Measurements from ENCODE around the gene HOXB1. TPM values are rescaled to one million over a fixed set of nuclear protein-coding genes. Genes with fewer than 3 reads are reported as not detected.
"Not testable (repeated sequence)": the region's sequence is repeated elsewhere in the genome, so short reads cannot be mapped to it uniquely, and the experiment has no call there.

Gene HOXB1
- total and polyA plus RNA-seq, 10 donors, result 0.06 TPM; not detected in 9

DNA sequence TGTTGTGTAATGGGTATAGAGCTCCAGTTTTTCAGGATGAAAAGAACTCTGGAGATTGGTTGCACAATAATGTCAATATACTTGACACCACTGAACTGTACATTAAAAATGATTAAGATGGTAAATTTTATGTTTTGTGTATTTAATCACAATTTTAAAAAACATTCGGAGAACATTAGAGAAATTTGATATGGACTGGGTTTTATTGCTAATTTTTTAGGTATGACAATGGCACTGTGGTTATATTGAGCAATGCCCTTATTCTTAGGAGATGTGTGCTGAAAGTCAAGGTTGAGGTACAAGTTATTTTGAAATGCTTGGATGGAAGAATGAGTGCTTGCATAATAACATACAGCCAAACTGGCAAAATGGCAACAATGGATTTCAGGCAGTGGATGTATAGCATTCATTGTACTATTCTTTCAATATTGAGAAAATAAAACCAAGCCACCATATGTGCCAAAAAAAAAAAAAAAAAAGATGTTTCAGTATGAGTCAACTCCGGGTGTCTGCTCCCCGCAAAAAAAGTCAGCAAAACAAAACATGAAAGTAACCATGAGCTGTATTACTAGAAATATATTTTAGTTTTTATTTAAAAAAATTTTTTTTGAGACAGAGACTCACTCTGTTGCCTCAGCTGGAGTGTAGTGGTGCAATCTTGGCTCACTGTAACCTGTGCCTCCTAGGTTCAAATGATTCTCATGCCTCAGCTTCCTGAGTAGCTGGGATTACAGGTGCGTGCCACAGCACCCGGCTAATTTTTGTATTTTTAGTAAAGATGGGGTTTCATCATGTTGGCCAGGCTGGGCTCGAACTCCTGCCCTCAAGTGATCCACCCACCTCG is 19.8 kb downstream of the HOXB1 start:
- 67 to 85% (median 73%) methylated on average over 7 of the region's 7 CpGs for WGBS, 5 donors
- intact Hi-C loops (cut with DNase I; ENCODE audit: low total_unique reads), result no loop called here
- H3K9me3 ChIP-seq, result no peaks in the 10 kb centered on the region

DNA sequence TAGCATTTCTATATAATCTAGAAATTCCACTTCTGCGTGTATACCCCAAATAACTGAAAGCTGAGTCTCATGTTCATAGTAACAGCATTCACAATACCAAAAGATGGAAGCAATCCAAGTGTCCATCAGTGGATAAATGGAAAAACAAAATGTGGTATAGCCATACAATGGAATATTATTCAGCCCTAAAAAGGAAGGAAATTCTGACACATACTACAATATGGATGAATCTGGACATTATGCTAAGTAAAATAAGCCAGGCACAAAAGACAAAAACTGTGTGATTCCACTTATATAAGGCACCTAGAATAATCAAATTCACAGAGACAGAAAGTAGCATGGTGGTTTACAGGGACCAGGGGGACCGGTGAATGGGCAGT is 20.4 kb downstream of the HOXB1 start:
- Histone ChIP-seq H3K9me3 (no peaks in the 10 kb centered on the region), H3K27ac (no peak overlapping the region), H3K4me3 (no peak overlapping the region), H3K36me3 (no peaks in the 10 kb centered on the region), H3K27me3 (replicated peaks in 1 of 7) (peaks cover 0 to 54% (median 0%) of the 10 kb centered on the region in 7 donors), H3K4me1 (peaks cover 0 to 19% (median 5%) of the 10 kb centered on the region in 6 donors)
- DNase-seq, result no peak
- TF ChIP-seq, protein P1, sequence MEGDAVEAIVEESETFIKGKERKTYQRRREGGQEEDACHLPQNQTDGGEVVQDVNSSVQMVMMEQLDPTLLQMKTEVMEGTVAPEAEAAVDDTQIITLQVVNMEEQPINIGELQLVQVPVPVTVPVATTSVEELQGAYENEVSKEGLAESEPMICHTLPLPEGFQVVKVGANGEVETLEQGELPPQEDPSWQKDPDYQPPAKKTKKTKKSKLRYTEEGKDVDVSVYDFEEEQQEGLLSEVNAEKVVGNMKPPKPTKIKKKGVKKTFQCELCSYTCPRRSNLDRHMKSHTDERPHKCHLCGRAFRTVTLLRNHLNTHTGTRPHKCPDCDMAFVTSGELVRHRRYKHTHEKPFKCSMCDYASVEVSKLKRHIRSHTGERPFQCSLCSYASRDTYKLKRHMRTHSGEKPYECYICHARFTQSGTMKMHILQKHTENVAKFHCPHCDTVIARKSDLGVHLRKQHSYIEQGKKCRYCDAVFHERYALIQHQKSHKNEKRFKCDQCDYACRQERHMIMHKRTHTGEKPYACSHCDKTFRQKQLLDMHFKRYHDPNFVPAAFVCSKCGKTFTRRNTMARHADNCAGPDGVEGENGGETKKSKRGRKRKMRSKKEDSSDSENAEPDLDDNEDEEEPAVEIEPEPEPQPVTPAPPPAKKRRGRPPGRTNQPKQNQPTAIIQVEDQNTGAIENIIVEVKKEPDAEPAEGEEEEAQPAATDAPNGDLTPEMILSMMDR (IDR thresholded peaks at IDR 0.05 in 8 of 11, conservative IDR thresholded peaks at IDR 0.05 in 3 of 11), result no peak
- no peak for TF ChIP-seq POLR2AphosphoS5 (IDR thresholded peaks at IDR 0.05)
- TF ChIP-seq POLR2A (IDR thresholded peaks at IDR 0.05), result no peak
- WGBS, 5 donors, result 74 to 95% (median 88%) methylated on average over 2 of the region's 2 CpGs
- intact Hi-C loops (cut with DNase I; ENCODE audit: low total_unique reads), result no loop called here

More for the DNA sequence above, 19.8 kb downstream of the HOXB1 start:
- TF ChIP-seq, protein P1 (IDR thresholded peaks at IDR 0.05 in 8 of 11, conservative IDR thresholded peaks at IDR 0.05 in 3 of 11), result no peak
- TF ChIP-seq POLR2AphosphoS5 (IDR thresholded peaks at IDR 0.05), result no peak
- Histone ChIP-seq H3K27me3 (replicated peaks in 1 of 7) (peaks cover 0 to 55% (median 0%) of the 10 kb centered on the region in 7 donors), H3K36me3 (no peaks in the 10 kb centered on the region), H3K4me1 (peaks cover 0 to 14% (median 2%) of the 10 kb centered on the region in 6 donors), H3K4me3 (no peak overlapping the region), H3K27ac (no peak overlapping the region)
- DNase-seq, result no peak

DNA sequence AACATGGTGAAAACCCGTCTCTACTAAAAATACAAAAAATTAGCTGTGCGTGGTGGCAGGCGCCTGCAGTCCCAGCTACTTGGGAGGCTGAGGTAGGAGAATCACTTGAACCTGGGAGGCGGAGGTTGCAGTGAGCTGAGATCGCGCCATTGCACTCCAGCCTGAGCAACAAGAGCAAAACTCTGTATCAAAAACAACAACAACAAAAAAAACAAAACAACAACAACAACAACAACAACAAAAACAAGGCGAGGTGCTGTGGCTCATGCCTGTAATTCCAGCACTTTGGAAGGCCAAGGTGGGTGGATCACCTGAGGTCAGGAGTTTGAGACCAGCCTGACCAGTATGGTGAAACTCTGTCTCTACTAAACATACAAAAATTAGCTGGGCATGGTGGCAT is 21.1 kb downstream of the HOXB1 start:
- H3K27me3 ChIP-seq (replicated peaks in 1 of 7), result peaks cover 0 to 50% (median 0%) of the 10 kb centered on the region in 7 donors
- H3K36me3 ChIP-seq; H3K9me3 ChIP-seq; intact Hi-C loops (cut with DNase I; ENCODE audit: low total_unique reads); H3K27ac ChIP-seq; H3K4me3 ChIP-seq; DNase-seq: not testable (repeated sequence)
- 91 to 98% (median 97%) methylated on average over 7 of the region's 7 CpGs for WGBS, 5 donors
- H3K4me1 ChIP-seq, result peaks cover 0 to 19% (median 5%) of the 10 kb centered on the region in 6 donors

DNA sequence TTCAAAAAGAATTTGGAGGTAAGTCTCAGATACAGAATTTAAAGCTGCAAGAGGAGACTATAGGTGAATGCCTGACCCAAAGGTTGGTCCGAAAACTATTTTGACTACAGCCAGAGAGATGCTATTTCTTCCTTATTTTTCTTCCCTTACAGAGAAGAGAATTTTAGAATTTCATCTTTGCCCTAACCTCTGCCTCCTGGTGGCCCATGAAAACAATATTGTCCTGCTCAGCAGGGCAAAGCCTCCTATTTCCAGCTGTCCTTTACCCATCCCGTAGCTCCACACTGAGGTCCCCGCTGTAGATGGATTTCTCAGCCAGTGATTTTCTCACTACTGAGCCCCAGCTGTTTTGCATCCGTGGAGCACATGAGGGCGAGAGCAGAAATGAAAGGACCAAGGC is 24.6 kb downstream of the HOXB1 start:
- Histone ChIP-seq H3K4me3 (no peak overlapping the region), H3K4me1 (peaks cover 0 to 8% (median 5%) of the 10 kb centered on the region in 6 donors), H3K27me3 (replicated peaks in 1 of 7) (peaks cover 0 to 37% (median 0%) of the 10 kb centered on the region in 7 donors), H3K36me3 (no peaks in the 10 kb centered on the region), H3K9me3 (no peaks in the 10 kb centered on the region), H3K27ac (no peak overlapping the region)
- no peak for TF ChIP-seq POLR2A (IDR thresholded peaks at IDR 0.05)
- TF ChIP-seq, protein P1 (IDR thresholded peaks at IDR 0.05 in 8 of 11, conservative IDR thresholded peaks at IDR 0.05 in 3 of 11), result no peak
- intact Hi-C loops (cut with DNase I; ENCODE audit: low total_unique reads), result no loop called here
- no peak for DNase-seq
- 77 to 87% (median 85%) methylated on average over 5 of the region's 5 CpGs for WGBS, 5 donors

All from spleen (tissue), 11 donors.